Epithelial cell of esophagus (primary cell): ENCODE results near the gene GH2.

Experiments
- DNase-seq: peaks from one replicate; pipeline ENCODE4 v3.0.0; 2010; ENCODE audit warnings: low read depth
- H3K4me3 ChIP-seq: 2 replicates; pipeline ENCODE4 v1.5.1; 2011; ENCODE audit warnings: mild to moderate bottlenecking, low read length, control low read depth
- TF ChIP-seq, protein P1 (sequence below): IDR thresholded peaks from 2 replicates; pipeline ENCODE4 v1.5.1; 2011; ENCODE audit warnings: low read depth, mild to moderate bottlenecking, low read length, control low read depth, inconsistent platforms; ENCODE audit not compliant: insufficient read depth; ENCODE audit errors: missing control alignments

Gene GH2

GRCh38 chr17:63830904-63831491, 50.7 kb downstream of the GH2 start:
- no peak for DNase-seq
- TF ChIP-seq, protein P1, sequence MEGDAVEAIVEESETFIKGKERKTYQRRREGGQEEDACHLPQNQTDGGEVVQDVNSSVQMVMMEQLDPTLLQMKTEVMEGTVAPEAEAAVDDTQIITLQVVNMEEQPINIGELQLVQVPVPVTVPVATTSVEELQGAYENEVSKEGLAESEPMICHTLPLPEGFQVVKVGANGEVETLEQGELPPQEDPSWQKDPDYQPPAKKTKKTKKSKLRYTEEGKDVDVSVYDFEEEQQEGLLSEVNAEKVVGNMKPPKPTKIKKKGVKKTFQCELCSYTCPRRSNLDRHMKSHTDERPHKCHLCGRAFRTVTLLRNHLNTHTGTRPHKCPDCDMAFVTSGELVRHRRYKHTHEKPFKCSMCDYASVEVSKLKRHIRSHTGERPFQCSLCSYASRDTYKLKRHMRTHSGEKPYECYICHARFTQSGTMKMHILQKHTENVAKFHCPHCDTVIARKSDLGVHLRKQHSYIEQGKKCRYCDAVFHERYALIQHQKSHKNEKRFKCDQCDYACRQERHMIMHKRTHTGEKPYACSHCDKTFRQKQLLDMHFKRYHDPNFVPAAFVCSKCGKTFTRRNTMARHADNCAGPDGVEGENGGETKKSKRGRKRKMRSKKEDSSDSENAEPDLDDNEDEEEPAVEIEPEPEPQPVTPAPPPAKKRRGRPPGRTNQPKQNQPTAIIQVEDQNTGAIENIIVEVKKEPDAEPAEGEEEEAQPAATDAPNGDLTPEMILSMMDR = no peak
- H3K4me3 ChIP-seq = no peak overlapping the region

DNA sequence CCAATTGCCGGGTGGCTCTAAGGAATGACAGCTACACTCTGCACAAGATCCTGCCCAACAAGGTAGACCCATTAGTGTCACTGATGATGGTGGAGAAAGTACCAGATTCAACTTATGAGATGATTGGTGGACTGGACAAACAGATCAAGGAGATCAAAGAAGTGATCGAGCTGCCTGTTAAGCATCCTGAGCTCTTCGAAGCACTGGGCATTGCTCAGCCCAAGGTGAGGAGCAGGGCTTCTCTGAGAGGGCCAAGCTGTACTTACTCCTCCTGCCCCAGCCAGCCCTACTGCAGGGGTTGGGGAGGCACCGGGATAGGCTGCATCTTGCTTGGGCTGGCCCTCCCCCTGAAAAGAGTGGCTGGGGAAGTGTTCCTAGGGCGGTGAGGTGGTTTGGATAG, 51.5 kb downstream of the GH2 start:
- H3K4me3 ChIP-seq = no peak overlapping the region
- no peak for DNase-seq
- TF ChIP-seq, protein P1 = no peak
